AG20443 (cell line): ENCODE measurements around the gene CDH23.
"Not testable (repeated sequence)": the region's sequence is repeated elsewhere in the genome, so short reads cannot be mapped to it uniquely, and the experiment has no call there.

Source experiments
- DNase-seq: peaks from one replicate; pipeline ENCODE4 v3.0.0; 2012; ENCODE audit warnings: low spot score, mixed read lengths

CDH23 gene

DNA sequence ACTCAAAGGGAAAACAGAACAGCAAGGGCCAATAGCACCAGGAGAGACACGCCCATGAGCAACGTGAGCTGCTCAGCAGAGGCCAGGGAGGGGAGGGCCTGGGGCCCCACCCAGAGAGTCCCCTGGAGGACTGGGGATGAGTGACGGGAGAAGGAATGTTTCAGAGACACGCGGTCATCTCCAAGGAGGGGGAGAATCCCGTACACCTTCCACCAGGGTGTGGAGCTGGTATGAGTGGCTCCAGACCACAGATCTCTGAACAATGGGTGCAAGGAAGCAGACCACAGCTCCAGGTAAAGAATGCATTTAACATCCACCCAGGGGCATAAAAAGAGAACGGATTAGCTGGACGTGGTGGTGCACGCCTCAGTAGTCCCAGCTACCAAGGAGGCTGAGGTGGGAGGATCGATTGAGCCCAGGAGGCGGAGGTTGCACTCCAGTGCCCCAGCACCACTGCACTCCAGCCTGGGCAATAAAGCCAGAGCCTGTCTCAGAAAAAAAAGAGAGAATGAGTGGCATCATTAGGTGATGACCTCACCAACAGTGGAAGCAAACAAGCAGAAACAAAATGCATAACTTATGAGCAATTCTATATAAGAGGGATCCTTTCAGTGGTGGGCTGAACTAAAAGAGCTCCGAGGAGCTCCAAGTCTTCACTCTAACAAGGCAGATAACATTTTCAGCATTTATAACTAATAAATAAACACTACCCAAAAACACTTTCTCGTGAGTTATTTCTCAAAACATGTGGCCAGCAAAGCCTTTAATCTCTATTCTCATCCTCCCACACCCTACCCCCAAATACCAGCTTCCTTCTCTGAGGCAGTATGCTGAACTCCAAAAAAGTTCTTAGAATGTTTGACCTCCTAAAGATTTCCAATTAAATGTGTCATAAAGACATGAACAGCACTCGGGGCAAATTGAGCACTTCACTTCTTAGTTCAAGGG is 441.8 kb downstream of the CDH23 start:
- DNase-seq = peak; percentile 53

GRCh38 chr10:71840177-71840957 is 443.6 kb downstream of the CDH23 start:
- peak; percentile 90 for DNase-seq

- DNase-seq = no peak
Measured at GRCh38 chr10:71840958-71841335, 444.2 kb downstream of the CDH23 start.

GRCh38 chr10:71842422-71842821 is 445.7 kb downstream of the CDH23 start:
- DNase-seq = no peak

GRCh38 chr10:71842856-71843686 is 446.4 kb downstream of the CDH23 start:
- no peak for DNase-seq

GRCh38 chr10:71844084-71844483 is 447.4 kb downstream of the CDH23 start:
- DNase-seq = no peak

GRCh38 chr10:71844695-71845094 is 448.0 kb downstream of the CDH23 start:
- no peak for DNase-seq

DNA sequence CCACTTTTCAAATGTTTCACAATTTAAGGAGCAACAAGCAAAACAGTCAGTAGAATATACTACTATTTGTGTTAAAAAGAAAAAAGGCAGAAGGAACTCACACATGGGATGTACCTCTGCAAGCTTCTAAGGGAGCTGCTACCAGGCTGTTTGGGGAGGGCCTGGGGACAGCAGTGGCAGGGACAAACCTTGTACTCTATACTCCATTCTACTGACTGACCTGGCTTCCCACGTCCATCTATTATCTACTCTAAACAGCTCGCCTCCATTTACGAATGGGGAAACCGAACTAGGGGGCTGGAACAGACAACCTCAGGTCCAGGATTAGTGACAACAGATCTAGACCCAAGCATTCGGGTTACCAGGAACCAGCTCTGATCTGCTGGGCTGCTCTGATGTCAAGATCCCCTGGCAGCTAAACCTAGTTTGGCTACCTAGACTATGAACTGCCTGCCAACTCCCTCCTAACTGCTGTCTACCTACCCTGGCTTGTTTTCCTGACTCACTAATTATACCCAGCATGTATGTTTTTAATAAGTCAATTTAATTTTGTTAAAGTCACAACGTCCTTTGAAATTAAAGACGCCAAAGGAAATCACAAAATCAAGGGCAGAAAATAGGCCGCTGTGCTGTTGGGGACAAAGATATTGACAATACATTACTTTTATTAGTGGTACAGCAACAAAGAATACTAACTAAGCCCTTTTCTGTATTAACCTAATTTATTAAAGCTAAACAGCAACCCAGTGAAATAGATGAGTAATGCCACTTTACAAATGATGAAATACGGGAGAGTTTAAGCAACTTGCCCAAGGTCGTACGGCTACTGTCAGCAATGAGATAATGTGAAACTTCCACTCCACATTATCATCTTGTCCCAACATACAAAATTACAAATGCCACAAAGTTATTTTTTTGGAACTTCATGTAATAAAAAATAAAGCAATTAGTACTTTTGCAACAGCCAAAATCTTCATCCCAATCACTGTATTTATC is 449.0 kb downstream of the CDH23 start:
- no peak for DNase-seq

GRCh38 chr10:71846816-71847215 is 450.1 kb downstream of the CDH23 start:
- DNase-seq = no peak

GRCh38 chr10:71847418-71847817 is 450.7 kb downstream of the CDH23 start:
- no peak for DNase-seq

GRCh38 chr10:71848325-71849275 is 451.9 kb downstream of the CDH23 start:
- no peak for DNase-seq

- DNase-seq = no peak
Measured at GRCh38 chr10:71849461-71849908, 452.8 kb downstream of the CDH23 start.

GRCh38 chr10:71850021-71850742 is 453.5 kb downstream of the CDH23 start:
- no peak for DNase-seq

- peak; percentile 100 for DNase-seq
Measured at GRCh38 chr10:71850743-71851464, 454.2 kb downstream of the CDH23 start, which contains the start of gene PSAP. Gene PSAP, minus strand, starts transcription at chr10:71851251. Its CDS starts 30 bp downstream, at chr10:71851221.

GRCh38 chr10:71851465-71852095 is 454.9 kb downstream of the CDH23 start:
- not testable (repeated sequence) for DNase-seq

DNA sequence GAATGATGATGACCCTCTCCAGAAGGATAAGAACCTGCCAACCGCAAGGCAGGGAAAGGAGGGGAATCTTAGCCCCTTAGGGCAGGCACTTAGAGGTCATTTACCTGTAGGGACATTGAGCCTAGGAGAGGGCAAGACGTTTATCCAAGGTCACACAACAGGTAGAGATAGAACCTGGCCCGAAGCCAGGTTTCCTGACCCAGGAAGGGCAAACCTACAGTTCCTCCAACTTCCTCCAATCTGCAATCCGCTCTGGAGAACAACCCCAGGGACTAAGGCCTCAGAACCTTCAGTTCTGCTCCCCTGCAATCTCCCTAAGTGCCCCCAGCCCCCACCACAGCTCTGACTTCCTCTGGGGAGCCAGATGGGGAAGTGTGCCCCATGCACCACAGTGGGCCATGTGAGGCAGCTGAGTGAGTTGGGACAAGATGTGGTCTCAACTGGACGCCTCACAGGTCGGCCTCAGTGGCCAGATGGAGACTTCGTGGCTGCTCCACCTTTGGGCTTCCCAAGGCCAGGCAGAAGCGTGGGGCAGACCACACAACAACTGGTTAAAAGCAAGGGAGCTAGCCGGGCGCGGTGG is 455.7 kb downstream of the CDH23 start:
- DNase-seq = no peak

DNA sequence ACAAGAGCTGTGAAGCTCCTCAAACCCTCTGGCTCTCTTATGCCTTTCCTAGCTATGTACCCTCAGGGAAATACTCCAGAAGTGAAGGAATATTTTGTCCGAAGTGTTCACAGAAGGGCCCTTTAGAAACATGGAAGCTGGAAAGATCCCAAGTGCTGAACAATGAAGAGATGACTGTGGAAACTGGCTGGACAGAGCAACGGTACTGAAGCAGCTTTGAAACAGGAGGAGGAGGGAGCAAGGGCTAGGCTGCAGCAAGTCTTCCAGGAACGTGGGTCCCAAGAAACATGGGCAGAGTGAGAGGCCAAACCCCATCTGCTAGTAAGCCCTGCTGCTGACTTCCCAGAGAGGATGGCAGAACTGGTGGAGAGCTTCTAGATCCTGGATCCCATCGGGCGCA is 457.3 kb downstream of the CDH23 start:
- peak; percentile 35 for DNase-seq
